Gastroesophageal sphincter (tissue), 4 donors: Measurements from ENCODE around the gene PLEKHN1. TPM values are rescaled to one million over a fixed set of nuclear protein-coding genes. Genes with fewer than 3 reads are reported as not detected.
"Not testable (repeated sequence)": the region's sequence is repeated elsewhere in the genome, so short reads cannot be mapped to it uniquely, and the experiment has no call there.

Source experiments
- ATAC-seq: fragments of 150-250 bp; one replicate; pipeline ENCODE4 v1.9.1; 2016; ENCODE audit warnings: mild to moderate bottlenecking, moderate library complexity
- H3K27ac ChIP-seq, 4 donors: fragments of 200-600 bp; sonication (generic) in 3 of 4; 1 replicate in 3 of 4; 2 replicates in 1 of 4; pipeline ENCODE4 v1.5.1; 2016 to 2019
- H3K27me3 ChIP-seq: fragments of 200-600 bp; sonication (generic); one replicate; pipeline ENCODE4 v1.5.1; 2019
- H3K36me3 ChIP-seq, 2 donors: fragments of 200-600 bp; sonication (generic); one replicate each; pipeline ENCODE4 v1.5.1; 2019; ENCODE audit warnings: control low read depth in 1 of 2
- H3K4me1 ChIP-seq, 3 donors: fragments of 200-600 bp; sonication (generic); 1 replicate in 2 of 3; 2 replicates in 1 of 3; pipeline ENCODE4 v1.5.1; 2016 to 2019; ENCODE audit warnings: control low read depth in 2 of 3
- H3K4me3 ChIP-seq, 2 donors: fragments of 200-600 bp; sonication (generic); one replicate each; pipeline ENCODE4 v1.5.1; 2019; ENCODE audit warnings: mild to moderate bottlenecking in 1 of 2, moderate library complexity in 1 of 2
- H3K9me3 ChIP-seq, 3 donors: fragments of 200-600 bp; sonication (generic); one replicate each; pipeline ENCODE4 v1.5.1; 2017 to 2019; ENCODE audit warnings: control low read depth in 2 of 3
- CTCF ChIP-seq, 4 experiments: fragments of 200-600 bp in 2 of 4; fragments of 450-650 bp in 2 of 4; sonication (generic) in 1 of 4; IDR thresholded peaks; one replicate each; pipeline ENCODE4 v1.5.1; 2017 to 2019; ENCODE audit warnings: antibody characterized with exemption in 4 of 4, mild to moderate bottlenecking in 2 of 4, moderate library complexity in 2 of 4
- EP300 ChIP-seq: sonication (generic); formaldehyde crosslinking; IDR thresholded peaks from one replicate; pipeline ENCODE4 v1.6.1; 2017; ENCODE audit warnings: antibody characterized with exemption, mild to moderate bottlenecking
- POLR2A ChIP-seq, 2 donors: fragments of 450-650 bp; IDR thresholded peaks; one replicate each; pipeline ENCODE4 v1.6.1; 2017; ENCODE audit warnings: antibody characterized with exemption in 2 of 2, mild to moderate bottlenecking in 2 of 2, moderate library complexity in 1 of 2
- POLR2AphosphoS5 ChIP-seq: sonication (generic); formaldehyde crosslinking; IDR thresholded peaks from one replicate; pipeline ENCODE4 v1.6.1; 2017; ENCODE audit warnings: antibody characterized with exemption
- WGBS, 2 donors: methylation state at CpG; one replicate each; pipeline ENCODE4 v1.1.5; 2018; ENCODE audit warnings: low coverage in 1 of 2; 5-methylcytosine and 5-hydroxymethylcytosine counted together
- total RNA-seq, 4 donors: library from RNA; depleted of rRNA; stranded (reverse); fragments of >200 nt; gene quantifications; one replicate each; pipeline ENCODE4 v1.1.0, GENCODE V29; 2016

Gene PLEKHN1
- total RNA-seq, 4 donors from 2014 or later: 0.62 to 2.3 TPM; not detected in 2

GRCh38 chr1:1005774-1006304 lies 39.6 kb downstream of the PLEKHN1 start:
- Histone ChIP-seq H3K27ac (no peak overlapping the region), H3K36me3 (peaks cover 0 to 3% of the 10 kb centered on the region in 2 donors), H3K4me3 (no peak overlapping the region), H3K27me3 (peaks cover 15% of the 10 kb centered on the region), H3K4me1 (peaks cover 0 to 34% (median 13%) of the 10 kb centered on the region in 3 donors), H3K9me3 (no peaks in the 10 kb centered on the region)
- TF ChIP-seq CTCF (IDR thresholded peaks at IDR 0.05): no peak
- no peak for TF ChIP-seq POLR2A (IDR thresholded peaks at IDR 0.05)
- no peak for TF ChIP-seq EP300
- TF ChIP-seq POLR2AphosphoS5: no peak
- no peak for ATAC-seq
- no CpG with 5 or more reads among the region's 23 CpGs for WGBS, 2 donors

- TF ChIP-seq EP300 (no peak), POLR2A (IDR thresholded peaks at IDR 0.05) (no peak), POLR2AphosphoS5 (no peak), CTCF (IDR thresholded peaks at IDR 0.05) (no peak)
- Histone ChIP-seq H3K4me3 (no peak overlapping the region), H3K4me1 (peaks cover 0 to 27% (median 10%) of the 10 kb centered on the region in 3 donors), H3K27me3 (peaks cover 10% of the 10 kb centered on the region), H3K36me3 (peaks cover 0 to 3% of the 10 kb centered on the region in 2 donors), H3K9me3 (no peaks in the 10 kb centered on the region), H3K27ac (no peak overlapping the region)
- 85 to 86% methylated on average over 5 to 13 of the region's 37 CpGs for WGBS, 2 donors
- ATAC-seq: no peak
Measured at GRCh38 chr1:1006305-1007159, 40.2 kb downstream of the PLEKHN1 start.

- H3K27me3 ChIP-seq, H3K27ac ChIP-seq, H3K9me3 ChIP-seq, ATAC-seq, H3K4me3 ChIP-seq, H3K36me3 ChIP-seq: not testable (repeated sequence)
- 95% methylated on average over 4 of the region's 8 CpGs; no CpG with 5 or more reads in 1 of the 2 donors for WGBS, 2 donors
- H3K4me1 ChIP-seq: peaks cover 0 to 35% (median 14%) of the 10 kb centered on the region in 3 donors
Measured at GRCh38 chr1:1010131-1010530, 43.8 kb downstream of the PLEKHN1 start.

GRCh38 chr1:1011396-1011949 lies 45.2 kb downstream of the PLEKHN1 start:
- TF ChIP-seq POLR2AphosphoS5 (no peak), EP300 (no peak), CTCF (IDR thresholded peaks at IDR 0.05) (no peak), POLR2A (IDR thresholded peaks at IDR 0.05) (no peak)
- 73 to 92% methylated on average over 12 to 14 of the region's 14 CpGs for WGBS, 2 donors
- Histone ChIP-seq H3K4me1 (peaks cover 0 to 28% (median 8%) of the 10 kb centered on the region in 3 donors), H3K27ac (no peak overlapping the region), H3K4me3 (no peak overlapping the region), H3K9me3 (no peaks in the 10 kb centered on the region), H3K36me3 (no peaks in the 10 kb centered on the region), H3K27me3 (peaks cover under 1% of the 10 kb centered on the region)
- no peak for ATAC-seq

- H3K27ac ChIP-seq: peak overlapping the region; percentile 47 to 93 (median 91)
- H3K36me3 ChIP-seq, H3K27me3 ChIP-seq, H3K9me3 ChIP-seq, ATAC-seq: not testable (repeated sequence)
- peak overlapping the region; percentile 57 to 75 for H3K4me3 ChIP-seq
- H3K4me1 ChIP-seq: peaks cover 0 to 28% (median 8%) of the 10 kb centered on the region in 3 donors
- WGBS, 2 donors: 59% methylated on average over 11 of the region's 13 CpGs; no CpG with 5 or more reads in 1 of the 2 donors
Measured at GRCh38 chr1:1012736-1013104, 46.4 kb downstream of the PLEKHN1 start.
